Measurements from ENCODE around the gene ASMTL. TPM values are rescaled to one million over a fixed set of nuclear protein-coding genes. Genes with fewer than 3 reads are reported as not detected.

The ASMTL gene
- total RNA-seq, 1 donor from 2014 or later, result 13.6 TPM

DNA sequence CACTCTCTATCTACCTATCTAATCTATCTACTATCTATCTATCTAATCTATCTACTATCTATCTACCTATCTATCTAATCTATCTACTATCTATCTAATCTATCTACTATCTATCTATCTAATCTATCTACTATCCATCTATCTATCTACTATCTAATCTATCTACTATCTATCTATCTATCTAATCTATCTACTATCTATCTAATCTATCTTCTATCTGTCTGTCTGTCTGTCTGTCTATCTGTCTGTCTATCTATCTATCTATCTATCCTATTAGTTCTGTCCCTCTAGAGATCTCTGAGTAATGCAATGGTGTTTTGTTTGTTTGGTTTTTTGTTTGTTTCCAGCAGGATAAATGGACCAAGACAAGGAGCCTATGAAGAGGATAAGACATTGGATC lies 9.4 kb upstream of the ASMTL start:
- Histone ChIP-seq H3K27ac (ENCODE audit: low read depth, low read length) (peak overlapping the region; percentile 25), H3K4me3 (ENCODE audit: low read length in 3 of 3) (no peak overlapping the region), H3K27me3 (ENCODE audit: control insufficient read depth in 3 of 3, insufficient read depth in 3 of 3, low read length in 3 of 3) (peaks cover 9 to 29% (median 23%) of the 10 kb centered on the region in 3 donors), H3K9me3 (ENCODE audit: control insufficient read depth in 3 of 3, low read length in 3 of 3) (no peaks in the 10 kb centered on the region), H3K36me3 (ENCODE audit: control insufficient read depth in 3 of 3, insufficient read depth in 3 of 3, low read length in 3 of 3) (no peaks in the 10 kb centered on the region), H3K4me1 (ENCODE audit: control insufficient read depth in 3 of 3, insufficient read depth in 3 of 3, low read length in 3 of 3) (peaks cover 0 to 8% (median 2%) of the 10 kb centered on the region in 3 donors), H3K9ac (ENCODE audit: low read depth in 1 of 3, low read length in 3 of 3) (no peak overlapping the region)

DNA sequence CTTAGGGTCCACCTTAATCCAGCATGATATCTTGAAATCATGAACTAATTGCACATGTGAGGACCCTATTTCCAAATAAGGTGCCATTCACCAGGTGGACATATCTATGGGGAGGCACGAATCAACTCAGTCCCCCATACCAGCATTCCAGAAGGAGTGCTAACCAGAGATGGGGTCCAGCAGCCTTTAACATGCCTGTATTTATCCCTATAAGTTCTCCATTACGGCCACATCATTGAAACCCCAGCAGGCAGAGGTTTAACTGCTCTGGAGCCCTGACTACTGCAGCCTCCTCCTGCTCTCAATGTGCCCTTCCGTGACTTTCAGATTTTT lies 3.2 kb upstream of the ASMTL start:
- H3K9me3 ChIP-seq (ENCODE audit: control insufficient read depth in 3 of 3, low read length in 3 of 3), result no peaks in the 10 kb centered on the region
- no peak overlapping the region for H3K4me3 ChIP-seq (ENCODE audit: low read length in 3 of 3)
- H3K27ac ChIP-seq (ENCODE audit: low read depth, low read length), result no peak overlapping the region
- H3K4me1 ChIP-seq (ENCODE audit: control insufficient read depth in 3 of 3, insufficient read depth in 3 of 3, low read length in 3 of 3), result peaks cover 9 to 14% (median 13%) of the 10 kb centered on the region in 3 donors
- H3K27me3 ChIP-seq (ENCODE audit: control insufficient read depth in 3 of 3, insufficient read depth in 3 of 3, low read length in 3 of 3), result no peaks in the 10 kb centered on the region
- H3K36me3 ChIP-seq (ENCODE audit: control insufficient read depth in 3 of 3, insufficient read depth in 3 of 3, low read length in 3 of 3), result no peaks in the 10 kb centered on the region
- no peak overlapping the region for H3K9ac ChIP-seq (ENCODE audit: low read depth in 1 of 3, low read length in 3 of 3)

GRCh38 chrX:1453951-1454785 lies 1.5 kb upstream of the ASMTL start:
- Histone ChIP-seq H3K9ac (ENCODE audit: low read depth in 1 of 3, low read length in 3 of 3) (no peak overlapping the region), H3K27ac (ENCODE audit: low read depth, low read length) (no peak overlapping the region), H3K4me3 (ENCODE audit: low read length in 3 of 3) (peak overlapping the region in 1 of 3 donors; percentile 52), H3K9me3 (ENCODE audit: control insufficient read depth in 3 of 3, low read length in 3 of 3) (no peaks in the 10 kb centered on the region), H3K27me3 (ENCODE audit: control insufficient read depth in 3 of 3, insufficient read depth in 3 of 3, low read length in 3 of 3) (no peaks in the 10 kb centered on the region), H3K4me1 (ENCODE audit: control insufficient read depth in 3 of 3, insufficient read depth in 3 of 3, low read length in 3 of 3) (peaks cover 9 to 14% (median 13%) of the 10 kb centered on the region in 3 donors), H3K36me3 (ENCODE audit: control insufficient read depth in 3 of 3, insufficient read depth in 3 of 3, low read length in 3 of 3) (no peaks in the 10 kb centered on the region)

DNA sequence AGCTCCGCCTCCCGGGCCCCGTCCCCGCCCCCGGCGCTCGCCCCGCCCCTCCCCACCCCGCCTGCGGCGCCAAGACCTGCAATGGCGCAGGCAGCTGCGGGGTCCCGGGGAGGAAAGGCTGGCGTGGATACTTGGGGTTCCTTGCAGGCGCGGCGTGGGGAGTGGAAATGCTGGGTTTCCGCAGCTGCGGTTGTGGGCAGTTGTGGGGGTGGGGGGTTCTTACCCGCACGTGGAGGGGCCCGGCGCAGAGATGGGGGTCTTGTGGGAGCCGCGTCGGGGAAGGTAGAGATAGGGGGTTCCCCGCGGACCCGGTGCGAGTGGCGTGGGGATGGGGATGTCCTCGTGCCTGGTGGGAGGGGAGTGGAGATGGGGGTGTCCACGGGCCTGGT lies 680 bp upstream of the ASMTL start:
- H3K9me3 ChIP-seq (ENCODE audit: control insufficient read depth in 3 of 3, low read length in 3 of 3), result no peaks in the 10 kb centered on the region
- no peaks in the 10 kb centered on the region for H3K36me3 ChIP-seq (ENCODE audit: control insufficient read depth in 3 of 3, insufficient read depth in 3 of 3, low read length in 3 of 3)
- H3K27me3 ChIP-seq (ENCODE audit: control insufficient read depth in 3 of 3, insufficient read depth in 3 of 3, low read length in 3 of 3), result no peaks in the 10 kb centered on the region
- H3K9ac ChIP-seq (ENCODE audit: low read depth in 1 of 3, low read length in 3 of 3), result peak overlapping the region; percentile 57 to 81 (median 64)
- peak overlapping the region; percentile 72 to 81 (median 78) for H3K4me3 ChIP-seq (ENCODE audit: low read length in 3 of 3)
- peaks cover 9 to 14% (median 13%) of the 10 kb centered on the region in 3 donors for H3K4me1 ChIP-seq (ENCODE audit: control insufficient read depth in 3 of 3, insufficient read depth in 3 of 3, low read length in 3 of 3)
- H3K27ac ChIP-seq (ENCODE audit: low read depth, low read length), result peak overlapping the region; percentile 70

GRCh38 chrX:1451661-1452515 lies 821 bp downstream of the ASMTL start:
- Histone ChIP-seq H3K36me3 (ENCODE audit: control insufficient read depth in 3 of 3, insufficient read depth in 3 of 3, low read length in 3 of 3) (peaks cover 0 to 2% (median 0%) of the 10 kb centered on the region in 3 donors), H3K27ac (ENCODE audit: low read depth, low read length) (peak overlapping the region; percentile 64), H3K4me1 (ENCODE audit: control insufficient read depth in 3 of 3, insufficient read depth in 3 of 3, low read length in 3 of 3) (peaks cover 9 to 14% (median 13%) of the 10 kb centered on the region in 3 donors), H3K4me3 (ENCODE audit: low read length in 3 of 3) (peak overlapping the region; percentile 83 to 89 (median 85)), H3K27me3 (ENCODE audit: control insufficient read depth in 3 of 3, insufficient read depth in 3 of 3, low read length in 3 of 3) (no peaks in the 10 kb centered on the region), H3K9me3 (ENCODE audit: control insufficient read depth in 3 of 3, low read length in 3 of 3) (peaks cover 0 to 6% (median 5%) of the 10 kb centered on the region in 3 donors), H3K9ac (ENCODE audit: low read depth in 1 of 3, low read length in 3 of 3) (peak overlapping the region; percentile 71 to 87 (median 86))

DNA sequence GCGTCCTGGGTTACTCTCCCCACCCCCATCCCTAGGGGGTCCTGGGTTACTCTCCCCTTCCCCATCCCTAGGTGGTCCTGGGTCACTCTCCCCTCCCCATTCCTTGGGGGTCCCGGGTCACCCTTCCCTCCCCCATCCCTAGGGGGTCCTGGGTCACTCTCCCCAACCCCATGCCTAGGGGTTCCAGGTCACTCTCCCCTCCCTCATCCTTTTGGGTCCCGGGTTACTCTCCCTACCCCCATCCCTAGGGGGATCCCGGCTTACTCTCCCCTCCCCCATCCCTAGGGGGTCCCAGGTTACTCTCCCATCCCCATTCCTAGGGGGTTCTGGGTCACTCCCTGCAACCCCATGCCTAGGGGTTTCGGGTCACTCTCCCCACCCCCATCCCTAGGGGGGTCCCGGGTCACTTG lies 1.5 kb downstream of the ASMTL start:
- Histone ChIP-seq H3K4me1 (ENCODE audit: control insufficient read depth in 3 of 3, insufficient read depth in 3 of 3, low read length in 3 of 3) (peaks cover 9 to 14% (median 13%) of the 10 kb centered on the region in 3 donors), H3K27ac (ENCODE audit: low read depth, low read length) (no peak overlapping the region), H3K36me3 (ENCODE audit: control insufficient read depth in 3 of 3, insufficient read depth in 3 of 3, low read length in 3 of 3) (peaks cover 0 to 2% (median 0%) of the 10 kb centered on the region in 3 donors), H3K27me3 (ENCODE audit: control insufficient read depth in 3 of 3, insufficient read depth in 3 of 3, low read length in 3 of 3) (no peaks in the 10 kb centered on the region), H3K9me3 (ENCODE audit: control insufficient read depth in 3 of 3, low read length in 3 of 3) (peaks cover 0 to 6% (median 5%) of the 10 kb centered on the region in 3 donors), H3K4me3 (ENCODE audit: low read length in 3 of 3) (no peak overlapping the region), H3K9ac (ENCODE audit: low read depth in 1 of 3, low read length in 3 of 3) (no peak overlapping the region)

DNA sequence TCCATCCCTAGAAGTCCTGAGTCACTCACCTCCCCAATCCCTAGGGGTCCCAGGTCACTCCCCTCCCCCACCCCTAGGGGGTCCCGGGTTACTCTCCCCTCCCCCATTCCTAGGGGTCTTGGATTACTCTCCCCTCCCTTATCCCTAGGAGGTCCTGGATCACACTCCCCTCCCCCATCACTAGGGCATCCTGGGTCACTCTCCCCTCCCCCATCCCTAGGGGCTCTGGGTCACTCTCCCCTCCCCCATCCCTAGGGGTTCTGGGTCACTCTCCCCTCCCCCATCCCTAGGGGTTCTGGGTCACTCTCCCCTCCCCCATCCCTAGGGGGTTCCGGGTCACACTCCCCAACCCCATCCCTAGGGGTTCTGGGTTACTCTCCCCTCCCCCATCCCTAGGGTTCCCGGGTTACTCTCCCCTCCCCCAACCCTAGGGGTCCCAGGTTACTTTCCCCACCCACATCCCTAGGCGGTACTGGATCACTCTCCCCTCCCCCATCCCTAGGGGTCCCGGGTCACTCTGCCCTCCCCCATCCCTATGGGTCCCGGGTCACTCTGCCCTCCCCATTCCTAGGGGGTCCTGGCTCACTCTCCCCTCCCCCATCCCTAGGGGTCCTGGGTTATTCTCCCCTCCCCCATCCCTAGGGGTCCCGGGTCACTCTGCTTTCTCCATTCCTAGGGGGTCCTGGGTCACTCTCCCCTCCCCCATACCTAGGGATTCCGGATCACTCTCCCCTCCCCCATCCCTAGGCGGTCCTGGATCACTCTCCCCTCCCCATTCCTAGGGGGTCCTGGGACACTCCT lies 2.1 kb downstream of the ASMTL start:
- H3K27me3 ChIP-seq (ENCODE audit: control insufficient read depth in 3 of 3, insufficient read depth in 3 of 3, low read length in 3 of 3), result no peaks in the 10 kb centered on the region
- H3K9ac ChIP-seq (ENCODE audit: low read depth in 1 of 3, low read length in 3 of 3), result no peak overlapping the region
- peaks cover 0 to 6% (median 5%) of the 10 kb centered on the region in 3 donors for H3K9me3 ChIP-seq (ENCODE audit: control insufficient read depth in 3 of 3, low read length in 3 of 3)
- H3K4me1 ChIP-seq (ENCODE audit: control insufficient read depth in 3 of 3, insufficient read depth in 3 of 3, low read length in 3 of 3), result peaks cover 9 to 14% (median 13%) of the 10 kb centered on the region in 3 donors
- no peak overlapping the region for H3K27ac ChIP-seq (ENCODE audit: low read depth, low read length)
- peaks cover 0 to 2% (median 0%) of the 10 kb centered on the region in 3 donors for H3K36me3 ChIP-seq (ENCODE audit: control insufficient read depth in 3 of 3, insufficient read depth in 3 of 3, low read length in 3 of 3)
- no peak overlapping the region for H3K4me3 ChIP-seq (ENCODE audit: low read length in 3 of 3)

GRCh38 chrX:1449823-1450149 lies 2.9 kb downstream of the ASMTL start:
- H3K9ac ChIP-seq (ENCODE audit: low read depth in 1 of 3, low read length in 3 of 3), result no peak overlapping the region
- no peaks in the 10 kb centered on the region for H3K27me3 ChIP-seq (ENCODE audit: control insufficient read depth in 3 of 3, insufficient read depth in 3 of 3, low read length in 3 of 3)
- H3K4me1 ChIP-seq (ENCODE audit: control insufficient read depth in 3 of 3, insufficient read depth in 3 of 3, low read length in 3 of 3), result peaks cover 9 to 14% (median 13%) of the 10 kb centered on the region in 3 donors
- peaks cover 0 to 2% (median 0%) of the 10 kb centered on the region in 3 donors for H3K36me3 ChIP-seq (ENCODE audit: control insufficient read depth in 3 of 3, insufficient read depth in 3 of 3, low read length in 3 of 3)
- H3K4me3 ChIP-seq (ENCODE audit: low read length in 3 of 3), result no peak overlapping the region
- peaks cover 0 to 6% (median 5%) of the 10 kb centered on the region in 3 donors for H3K9me3 ChIP-seq (ENCODE audit: control insufficient read depth in 3 of 3, low read length in 3 of 3)
- no peak overlapping the region for H3K27ac ChIP-seq (ENCODE audit: low read depth, low read length)

DNA sequence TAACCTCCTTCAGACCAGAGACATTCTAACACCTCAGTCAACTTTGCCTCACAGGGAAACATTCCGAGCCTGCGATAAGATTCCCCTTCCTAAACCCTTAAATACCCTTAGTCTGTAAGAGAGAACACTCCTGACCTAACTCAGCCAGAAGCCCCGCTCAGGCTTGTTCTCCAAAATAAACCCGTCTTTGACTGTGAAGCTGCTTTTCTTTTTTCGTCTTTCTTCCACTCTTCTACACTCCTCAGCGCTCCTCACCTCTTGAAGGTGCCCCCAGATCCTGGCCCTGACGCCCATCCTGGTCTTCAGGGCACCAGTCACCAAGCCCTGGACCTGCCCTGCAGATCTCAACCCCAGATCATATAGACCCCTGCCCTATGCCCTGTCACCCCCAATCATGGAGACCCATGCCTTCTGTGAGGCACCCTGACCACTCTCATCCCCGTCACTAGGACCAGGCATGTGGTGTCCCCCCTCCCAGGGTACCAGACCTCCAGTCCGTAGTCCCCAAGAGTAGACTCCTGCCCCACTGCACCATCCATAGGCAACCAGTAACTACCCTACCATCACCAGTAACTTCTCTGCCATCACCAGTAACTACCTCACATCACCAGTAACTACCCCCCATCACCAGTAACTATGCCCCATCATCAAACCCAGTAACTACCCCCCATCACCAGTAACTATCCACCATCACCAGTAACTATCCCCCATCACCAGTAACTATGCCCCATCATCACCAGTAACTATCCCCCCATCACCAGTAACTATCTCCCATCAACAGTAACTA lies 3.5 kb downstream of the ASMTL start:
- H3K9me3 ChIP-seq (ENCODE audit: control insufficient read depth in 3 of 3, low read length in 3 of 3), result peaks cover 0 to 6% (median 5%) of the 10 kb centered on the region in 3 donors
- H3K36me3 ChIP-seq (ENCODE audit: control insufficient read depth in 3 of 3, insufficient read depth in 3 of 3, low read length in 3 of 3), result peaks cover 0 to 2% (median 0%) of the 10 kb centered on the region in 3 donors
- H3K9ac ChIP-seq (ENCODE audit: low read depth in 1 of 3, low read length in 3 of 3), result no peak overlapping the region
- H3K4me3 ChIP-seq (ENCODE audit: low read length in 3 of 3), result no peak overlapping the region
- H3K4me1 ChIP-seq (ENCODE audit: control insufficient read depth in 3 of 3, insufficient read depth in 3 of 3, low read length in 3 of 3), result peaks cover 9 to 14% (median 13%) of the 10 kb centered on the region in 3 donors
- H3K27ac ChIP-seq (ENCODE audit: low read depth, low read length), result no peak overlapping the region
- H3K27me3 ChIP-seq (ENCODE audit: control insufficient read depth in 3 of 3, insufficient read depth in 3 of 3, low read length in 3 of 3), result no peaks in the 10 kb centered on the region

Measured in skeletal muscle tissue (tissue), 4 donors.